HK-2 (cell line): ENCODE data around the gene ROMO1.
"Not testable (repeated sequence)": the region's sequence is repeated elsewhere in the genome, so short reads cannot be mapped to it uniquely, and the experiment has no call there.

ENCODE experiments used
- DNase-seq: peaks from one replicate; pipeline ENCODE4 v3.0.0-alpha.2; 2018; ENCODE audit not compliant: unreplicated experiment

ROMO1 gene

GRCh38 chr20:35681960-35682359 lies 17.2 kb upstream of the ROMO1 start:
- DNase-seq, result no peak

GRCh38 chr20:35685368-35685767 lies 13.8 kb upstream of the ROMO1 start:
- not testable (repeated sequence) for DNase-seq

GRCh38 chr20:35686872-35687271 lies 12.3 kb upstream of the ROMO1 start:
- DNase-seq, result not testable (repeated sequence)

GRCh38 chr20:35690265-35690664 lies 8.9 kb upstream of the ROMO1 start:
- no peak for DNase-seq

GRCh38 chr20:35695245-35695749 lies 3.9 kb upstream of the ROMO1 start:
- DNase-seq, result no peak

GRCh38 chr20:35695978-35696377 lies 3.2 kb upstream of the ROMO1 start:
- no peak for DNase-seq

- DNase-seq, result no peak
Measured at GRCh38 chr20:35697696-35698297, 1.4 kb upstream of the ROMO1 start.

GRCh38 chr20:35698298-35699126 lies 693 bp upstream of the ROMO1 start:
- no peak for DNase-seq

GRCh38 chr20:35699957-35700624 lies 886 bp downstream of the ROMO1 start:
- DNase-seq, result no peak

GRCh38 chr20:35700625-35701148 lies 1.5 kb downstream of the ROMO1 start:
- no peak for DNase-seq

GRCh38 chr20:35702051-35702823 lies 3.0 kb downstream of the ROMO1 start:
- no peak for DNase-seq

- no peak for DNase-seq
Measured at GRCh38 chr20:35702824-35703695, 3.9 kb downstream of the ROMO1 start.

- DNase-seq, result no peak
Measured at GRCh38 chr20:35704514-35705261, 5.5 kb downstream of the ROMO1 start.

GRCh38 chr20:35705894-35706293 lies 6.7 kb downstream of the ROMO1 start:
- not testable (repeated sequence) for DNase-seq

- DNase-seq, result not testable (repeated sequence)
Measured at GRCh38 chr20:35706591-35707529, 7.7 kb downstream of the ROMO1 start.

GRCh38 chr20:35708502-35708901 lies 9.3 kb downstream of the ROMO1 start:
- DNase-seq, result no peak

GRCh38 chr20:35709259-35709658 lies 10.1 kb downstream of the ROMO1 start:
- no peak for DNase-seq

GRCh38 chr20:35710039-35710438 lies 10.8 kb downstream of the ROMO1 start:
- no peak for DNase-seq
